Measurements from ENCODE around the gene MSMP.

DNA sequence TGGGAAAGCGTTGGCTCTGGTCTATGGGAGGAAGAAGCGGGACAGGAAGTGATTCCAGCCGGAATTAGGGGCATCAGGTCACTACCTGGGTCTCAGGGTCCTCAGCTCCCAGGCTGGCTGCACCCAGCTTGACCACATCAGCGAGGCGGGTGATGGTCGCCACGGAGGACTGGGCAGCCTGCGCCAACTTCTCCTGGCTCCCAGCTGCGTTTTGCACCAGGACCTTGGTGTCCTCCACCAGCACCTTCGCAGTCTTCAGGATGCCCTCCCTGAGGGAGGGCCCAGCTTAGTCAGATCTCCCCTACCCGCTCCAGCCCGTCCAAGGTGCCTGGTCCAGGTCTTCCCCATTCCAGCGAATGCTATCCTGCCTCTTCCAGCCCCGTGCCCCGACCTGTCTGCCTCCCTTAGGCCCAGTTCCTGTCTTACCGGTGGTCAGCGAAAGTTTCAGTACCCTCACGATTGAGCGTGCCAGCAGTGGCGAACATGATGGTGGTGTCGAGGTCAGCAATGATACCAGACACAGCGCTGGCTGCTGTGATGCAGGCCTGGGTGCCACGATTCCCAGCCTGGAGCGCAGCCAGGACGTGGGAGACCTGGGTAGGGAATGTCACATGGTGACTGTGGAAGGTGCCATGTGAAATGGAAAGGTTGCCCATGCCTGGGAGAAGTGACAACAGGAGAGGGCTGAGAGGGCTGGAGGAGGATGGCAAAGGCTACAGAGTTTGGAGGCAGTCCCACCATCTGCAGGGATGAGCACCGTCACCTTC, 50.0 kb downstream of the MSMP start:
- TF ChIP-seq CTCF (conservative IDR thresholded peaks at IDR 0.05): no peak
- TF ChIP-seq EZH2 (IDR thresholded peaks at IDR 0.05; ENCODE audit: low read depth): no peak

All from PC-9 (cell line).